OCI-LY3 (cell line): Measurements from ENCODE around the gene SIX1.

Experiments used
- H2AFZ ChIP-seq: fragments of 200-600, 300-600 bp; shearing (Covaris generic); 2 replicates; pipeline ENCODE4 v1.6.0; 2014; ENCODE audit warnings: antibody characterized with exemption, low read depth, low read length
- H3K27ac ChIP-seq: fragments of 200-600, 300-600 bp; sonication (generic); 2 replicates; pipeline ENCODE4 v1.5.1; 2014; ENCODE audit warnings: mild to moderate bottlenecking, low read length, moderate library complexity, mixed read lengths
- H3K27me3 ChIP-seq: fragments of 200-600, 300-600 bp; sonication (generic); 2 replicates; pipeline ENCODE4 v1.6.1; 2014; ENCODE audit warnings: low read depth, low read length, mixed read lengths
- H3K36me3 ChIP-seq: fragments of 200-600, 300-600 bp; sonication (generic); replicated peaks from 2 replicates; pipeline ENCODE3; 2014; ENCODE audit warnings: low read depth, low read length, mixed read lengths
- H3K4me1 ChIP-seq: fragments of 300-600, 200-600 bp; sonication (generic); 2 replicates; pipeline ENCODE4 v1.6.1; 2014; ENCODE audit warnings: low read length, mixed read lengths
- H3K4me2 ChIP-seq: fragments of 200-600, 300-600 bp; sonication (generic); 2 replicates; pipeline ENCODE4 v1.6.1; 2014; ENCODE audit warnings: low read length, mixed read lengths
- H3K4me3 ChIP-seq: fragments of 300-600, 200-600 bp; sonication (generic); 2 replicates; pipeline ENCODE4 v1.5.1; 2014; ENCODE audit warnings: antibody characterized with exemption, mild to moderate bottlenecking, low read length, moderate library complexity
- H3K79me2 ChIP-seq: fragments of 300-600, 200-600 bp; shearing (Covaris generic); 2 replicates; pipeline ENCODE4 v1.6.1; 2014; ENCODE audit warnings: mild to moderate bottlenecking, low read length, mixed read lengths
- H3K9ac ChIP-seq: fragments of 300-600, 200-600 bp; shearing (Covaris generic); 2 replicates; pipeline ENCODE4 v1.6.0; 2014; ENCODE audit warnings: mild to moderate bottlenecking, low read length, moderate library complexity
- H3K9me3 ChIP-seq: fragments of 200-600, 300-600 bp; shearing (Covaris generic); 2 replicates; pipeline ENCODE4 v1.6.1; 2014; ENCODE audit warnings: low read length, mixed read lengths; ENCODE audit not compliant: insufficient read depth
- H4K20me1 ChIP-seq: fragments of 200-600, 300-600 bp; sonication (generic); 2 replicates; pipeline ENCODE4 v1.6.1; 2016; ENCODE audit warnings: low read length, mixed read lengths; ENCODE audit not compliant: insufficient read depth
- EZH2phosphoT487 ChIP-seq: fragments of 200-600 bp; shearing (Covaris generic); IDR thresholded peaks from 2 replicates; pipeline ENCODE4 v1.6.1; 2018; ENCODE audit warnings: antibody characterized with exemption, mixed run types, low read depth
- TF ChIP-seq, protein P1 (sequence below): fragments of 200-600, 300-600 bp; sonication (generic); IDR thresholded peaks from 2 replicates; pipeline ENCODE4 v1.5.1; 2014; ENCODE audit warnings: antibody characterized with exemption, low read length, low read depth

The SIX1 gene

DNA sequence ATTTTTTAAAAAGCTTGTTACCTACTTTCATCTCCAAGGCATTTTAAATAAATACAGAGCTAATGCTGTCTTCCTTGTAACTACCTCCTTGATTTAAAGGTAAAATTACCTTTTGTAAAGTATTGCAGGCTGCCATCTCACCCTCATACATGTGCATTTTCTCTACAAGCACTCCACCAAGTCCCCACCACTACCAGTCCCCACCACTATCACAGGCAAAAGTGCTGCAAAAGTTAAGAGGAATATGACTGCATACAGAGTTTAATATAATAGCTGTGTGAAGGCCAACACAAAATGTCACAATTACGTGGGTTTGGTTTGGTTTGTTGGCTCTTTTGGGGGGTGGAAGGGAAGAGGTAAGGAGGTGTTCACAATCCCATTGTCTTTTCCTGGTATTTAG lies 9.6 kb downstream of the SIX1 start:
- Histone ChIP-seq H3K79me2 (no peaks in the 10 kb centered on the region), H3K4me2 (no peak overlapping the region), H3K4me3 (no peak overlapping the region), H3K9ac (no peak overlapping the region), H3K4me1 (peaks cover under 1% of the 10 kb centered on the region; the same call in 1 of the 2 replicates), H3K36me3 (no peaks in the 10 kb centered on the region), H3K9me3 (no peaks in the 10 kb centered on the region), H3K27ac (no peak overlapping the region), H2AFZ (no peak overlapping the region), H3K27me3 (no peaks in the 10 kb centered on the region), H4K20me1 (no peaks in the 10 kb centered on the region)
- TF ChIP-seq EZH2phosphoT487, result no peak
- TF ChIP-seq, protein P1, sequence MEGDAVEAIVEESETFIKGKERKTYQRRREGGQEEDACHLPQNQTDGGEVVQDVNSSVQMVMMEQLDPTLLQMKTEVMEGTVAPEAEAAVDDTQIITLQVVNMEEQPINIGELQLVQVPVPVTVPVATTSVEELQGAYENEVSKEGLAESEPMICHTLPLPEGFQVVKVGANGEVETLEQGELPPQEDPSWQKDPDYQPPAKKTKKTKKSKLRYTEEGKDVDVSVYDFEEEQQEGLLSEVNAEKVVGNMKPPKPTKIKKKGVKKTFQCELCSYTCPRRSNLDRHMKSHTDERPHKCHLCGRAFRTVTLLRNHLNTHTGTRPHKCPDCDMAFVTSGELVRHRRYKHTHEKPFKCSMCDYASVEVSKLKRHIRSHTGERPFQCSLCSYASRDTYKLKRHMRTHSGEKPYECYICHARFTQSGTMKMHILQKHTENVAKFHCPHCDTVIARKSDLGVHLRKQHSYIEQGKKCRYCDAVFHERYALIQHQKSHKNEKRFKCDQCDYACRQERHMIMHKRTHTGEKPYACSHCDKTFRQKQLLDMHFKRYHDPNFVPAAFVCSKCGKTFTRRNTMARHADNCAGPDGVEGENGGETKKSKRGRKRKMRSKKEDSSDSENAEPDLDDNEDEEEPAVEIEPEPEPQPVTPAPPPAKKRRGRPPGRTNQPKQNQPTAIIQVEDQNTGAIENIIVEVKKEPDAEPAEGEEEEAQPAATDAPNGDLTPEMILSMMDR, result no peak

DNA sequence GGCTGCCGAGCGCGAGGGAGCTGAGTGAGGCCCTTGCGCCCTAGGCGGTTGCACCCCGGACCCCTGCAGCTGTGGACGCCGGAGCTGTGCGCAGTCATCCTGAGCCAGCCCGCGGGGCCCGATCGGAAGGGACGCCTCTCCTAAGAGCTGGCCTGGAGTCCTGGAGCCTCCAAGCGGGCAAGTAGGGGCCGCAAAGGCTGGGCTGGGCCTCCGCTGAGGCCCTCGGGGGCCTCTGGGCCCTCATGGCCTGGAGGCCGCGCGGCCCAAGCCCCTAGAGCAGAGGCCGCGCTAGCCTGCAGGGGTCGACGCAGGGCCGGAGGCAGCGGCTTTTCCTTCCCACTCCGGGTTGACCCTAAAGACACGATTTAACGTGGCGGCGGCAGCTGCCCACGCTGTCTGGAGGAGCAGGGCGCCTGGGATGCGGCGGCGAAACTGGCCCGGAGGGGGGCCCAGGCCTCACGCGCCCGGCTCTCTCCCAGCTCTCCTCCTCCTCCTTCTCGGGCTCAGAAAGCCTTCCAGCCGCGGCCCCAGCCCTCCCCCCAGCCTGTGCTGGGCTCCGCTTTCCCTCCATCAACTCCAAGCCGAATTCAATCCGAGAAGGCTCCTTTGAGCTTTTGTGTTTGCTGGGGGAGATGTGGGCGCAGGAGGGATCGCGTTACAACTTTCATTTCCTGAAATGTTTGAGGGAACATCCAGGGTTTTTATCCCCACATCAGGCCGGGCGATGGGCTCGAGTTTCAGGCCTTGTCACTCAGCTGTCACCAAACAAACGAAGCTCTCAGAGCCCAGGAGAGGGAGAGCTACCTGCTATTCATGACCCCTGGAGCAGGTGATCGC lies 11.6 kb downstream of the SIX1 start:
- H2AFZ ChIP-seq, result no peak overlapping the region
- no peaks in the 10 kb centered on the region for H4K20me1 ChIP-seq
- H3K9ac ChIP-seq, result no peak overlapping the region

DNA sequence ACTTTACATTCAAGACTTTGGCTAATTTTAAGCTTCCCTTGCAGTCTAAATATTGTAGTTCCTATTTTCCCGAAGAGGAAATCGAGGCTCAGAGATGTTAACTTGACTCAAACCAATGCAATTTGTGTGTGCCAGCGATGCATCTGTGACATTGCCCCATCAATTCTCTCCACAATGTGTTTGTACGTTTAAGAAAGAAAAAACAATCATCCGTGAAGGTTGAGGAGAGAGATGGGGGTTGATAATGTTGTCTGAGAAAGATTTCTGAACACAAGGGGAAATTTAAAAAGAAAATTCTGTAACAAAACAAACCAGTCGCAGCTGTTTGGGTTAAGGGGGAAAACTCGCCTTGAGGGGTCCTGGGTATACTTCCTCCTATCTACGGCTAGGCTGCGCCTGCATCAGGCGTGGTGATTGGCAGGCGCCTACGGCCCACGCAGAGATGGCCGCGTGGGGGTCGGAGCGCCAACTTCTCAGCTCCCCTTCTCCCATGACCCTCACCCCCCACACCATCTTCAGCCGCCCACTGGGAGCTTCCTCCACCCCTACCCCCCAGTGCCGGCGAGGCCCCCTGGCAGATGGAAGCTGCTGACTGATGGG lies 12.3 kb downstream of the SIX1 start:
- Histone ChIP-seq H3K9me3 (no peaks in the 10 kb centered on the region), H4K20me1 (no peaks in the 10 kb centered on the region), H2AFZ (no peak overlapping the region), H3K4me3 (no peak overlapping the region), H3K36me3 (no peaks in the 10 kb centered on the region), H3K9ac (no peak overlapping the region), H3K4me1 (peaks cover 19% of the 10 kb centered on the region), H3K4me2 (no peak overlapping the region), H3K27ac (no peak overlapping the region), H3K27me3 (no peaks in the 10 kb centered on the region), H3K79me2 (no peaks in the 10 kb centered on the region)
- TF ChIP-seq EZH2phosphoT487, result no peak
- TF ChIP-seq, protein P1, result no peak

More for the DNA sequence above, 11.6 kb downstream of the SIX1 start:
- no peak for TF ChIP-seq EZH2phosphoT487
- TF ChIP-seq, protein P1, result no peak
- Histone ChIP-seq H3K4me1 (peaks cover 12% of the 10 kb centered on the region), H3K4me2 (no peak overlapping the region), H3K27me3 (no peaks in the 10 kb centered on the region), H3K36me3 (no peaks in the 10 kb centered on the region), H3K27ac (no peak overlapping the region), H3K4me3 (no peak overlapping the region), H3K9me3 (no peaks in the 10 kb centered on the region), H3K79me2 (no peaks in the 10 kb centered on the region)

DNA sequence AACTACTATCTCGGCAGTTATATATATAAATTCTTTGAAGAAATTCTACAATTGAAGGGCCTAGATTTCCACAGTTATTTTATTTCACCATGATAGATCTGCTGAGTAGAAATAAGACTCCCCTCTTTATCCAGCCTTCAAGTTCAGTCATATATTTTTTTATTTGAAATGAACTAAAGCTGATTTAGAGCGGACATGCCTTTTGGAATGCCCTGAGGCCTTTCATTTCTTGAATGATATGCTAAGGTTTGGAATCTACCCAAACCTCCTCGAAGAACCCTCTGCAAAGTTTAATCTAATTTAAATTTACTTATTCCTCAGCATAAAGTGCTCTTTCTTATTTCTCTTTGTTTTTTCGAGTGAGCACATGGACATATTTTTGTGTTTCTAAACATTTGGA lies 15.1 kb downstream of the SIX1 start:
- Histone ChIP-seq H4K20me1 (no peaks in the 10 kb centered on the region), H3K36me3 (no peaks in the 10 kb centered on the region), H3K27me3 (no peaks in the 10 kb centered on the region), H3K4me2 (no peak overlapping the region), H3K79me2 (no peaks in the 10 kb centered on the region), H2AFZ (no peak overlapping the region), H3K9me3 (no peaks in the 10 kb centered on the region), H3K4me1 (peaks cover 23% of the 10 kb centered on the region), H3K9ac (no peak overlapping the region), H3K27ac (no peak overlapping the region), H3K4me3 (no peak overlapping the region)
- TF ChIP-seq EZH2phosphoT487, result no peak
- TF ChIP-seq, protein P1, result no peak
